Testis (tissue), 3 donors: ENCODE results near the gene DCUN1D1. TPM values are rescaled to one million over a fixed set of nuclear protein-coding genes. Genes with fewer than 3 reads are reported as not detected.

Source experiments
- DNase-seq: peaks from one replicate; pipeline ENCODE4 v3.0.0-alpha.2; 2019
- H3K27ac ChIP-seq, 2 donors: fragments of 200-600 bp; sonication (generic); one replicate each; pipeline ENCODE4 v1.5.1; 2019
- H3K27me3 ChIP-seq: fragments of 200-600 bp; sonication (generic); one replicate; pipeline ENCODE4 v1.5.1; 2019
- H3K36me3 ChIP-seq: fragments of 200-600 bp; sonication (generic); one replicate; pipeline ENCODE4 v1.5.1; 2017; ENCODE audit warnings: low read depth; ENCODE audit errors: missing control alignments
- H3K4me1 ChIP-seq: fragments of 200-600 bp; sonication (generic); one replicate; pipeline ENCODE4 v1.5.1; 2019
- H3K4me3 ChIP-seq, 2 donors: fragments of 200-600 bp; sonication (generic); one replicate each; pipeline ENCODE4 v1.5.1; 2017 to 2019
- H3K9me3 ChIP-seq: fragments of 200-600 bp; sonication (generic); one replicate; pipeline ENCODE4 v1.5.1; 2017
- CTCF ChIP-seq, 3 experiments: fragments of 450-650 bp in 2 of 3; fragments of 200-600 bp in 1 of 3; sonication (generic) in 1 of 3; IDR thresholded peaks; one replicate each; pipeline ENCODE4 v1.5.1; 2016 to 2019; ENCODE audit warnings: antibody characterized with exemption in 3 of 3, mild to moderate bottlenecking in 2 of 3, moderate library complexity in 1 of 3
- POLR2A ChIP-seq: fragments of 450-650 bp; IDR thresholded peaks from one replicate; pipeline ENCODE4 v1.6.1; 2017; ENCODE audit warnings: antibody characterized with exemption, mild to moderate bottlenecking, moderate library complexity
- WGBS, 2 donors: methylation state at CpG; one replicate each; pipeline ENCODE4 v1.1.5; 2018; 5-methylcytosine and 5-hydroxymethylcytosine counted together
- intact Hi-C: fragments of 100-400 bp; cut with DNase I; formaldehyde crosslinking; loops from one replicate; pipeline ENCODE4 v1.15.1; 2023; ENCODE audit warnings: low total_unique reads
- polyA plus RNA-seq: library from polyadenylated mRNA; stranded (reverse); fragments of 350-450 nt; fragmentation: Illumina TruSeq; extraction: RNeasy Lipid Tissue Mini Kit (QIAGEN cat#74804); gene quantifications from one replicate; pipeline ENCODE4 v1.2.3, GENCODE V29; 2014; ENCODE audit warnings: low read depth, low replicate concordance; ENCODE audit not compliant: insufficient read depth
- total RNA-seq, 2 donors: library from RNA; depleted of rRNA; stranded (reverse); fragments of >200 nt; gene quantifications; one replicate each; pipeline ENCODE4 v1.2.3, GENCODE V29; 2016

Gene DCUN1D1
- total and polyA plus RNA-seq, 3 donors from 2014 or later = 72.8 to 346 (median 270) TPM

DNA sequence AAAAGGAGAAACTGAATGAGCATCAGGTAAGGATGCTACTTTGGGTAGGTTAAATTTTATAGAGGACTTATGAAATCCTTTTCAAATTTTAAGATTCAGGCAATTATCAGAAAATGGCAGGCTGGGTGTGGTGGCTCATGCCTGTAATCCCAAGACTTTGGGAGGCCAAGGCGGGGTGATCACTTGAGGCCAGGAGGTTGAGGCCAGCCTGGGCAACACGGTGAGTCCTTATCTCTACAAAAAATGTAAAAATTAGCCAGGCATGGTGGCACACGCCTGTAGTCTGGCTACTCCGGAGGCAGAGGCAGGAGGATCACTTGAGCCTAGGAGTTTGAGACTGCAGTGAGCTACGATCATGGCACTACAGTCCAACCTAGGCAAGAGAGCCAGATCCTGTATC lies 23.1 kb downstream of the DCUN1D1 start:
- no peaks in the 10 kb centered on the region for H3K4me1 ChIP-seq
- WGBS, 2 donors = 88 to 95% methylated on average over 5 of the region's 5 CpGs
- H3K27ac ChIP-seq = no peak overlapping the region
- no peaks in the 10 kb centered on the region for H3K36me3 ChIP-seq
- H3K9me3 ChIP-seq = no peaks in the 10 kb centered on the region
- TF ChIP-seq CTCF (IDR thresholded peaks at IDR 0.05) (no peak), POLR2A (no peak)
- no peak overlapping the region for H3K4me3 ChIP-seq
- intact Hi-C loops = no loop called here
- DNase-seq = no peak
- H3K27me3 ChIP-seq = no peaks in the 10 kb centered on the region

- intact Hi-C loops = no loop called here
- TF ChIP-seq CTCF (IDR thresholded peaks at IDR 0.05) (no peak), POLR2A (no peak)
- H3K4me1 ChIP-seq = no peaks in the 10 kb centered on the region
- H3K9me3 ChIP-seq = no peaks in the 10 kb centered on the region
- H3K4me3 ChIP-seq = no peak overlapping the region
- 84 to 94% methylated on average over 9 of the region's 9 CpGs for WGBS, 2 donors
- H3K36me3 ChIP-seq = no peaks in the 10 kb centered on the region
- no peaks in the 10 kb centered on the region for H3K27me3 ChIP-seq
- no peak for DNase-seq
- H3K27ac ChIP-seq = no peak overlapping the region
These were observed 25.6 kb downstream of the DCUN1D1 start for GRCh38 chr3:182954553-182955235.

DNA sequence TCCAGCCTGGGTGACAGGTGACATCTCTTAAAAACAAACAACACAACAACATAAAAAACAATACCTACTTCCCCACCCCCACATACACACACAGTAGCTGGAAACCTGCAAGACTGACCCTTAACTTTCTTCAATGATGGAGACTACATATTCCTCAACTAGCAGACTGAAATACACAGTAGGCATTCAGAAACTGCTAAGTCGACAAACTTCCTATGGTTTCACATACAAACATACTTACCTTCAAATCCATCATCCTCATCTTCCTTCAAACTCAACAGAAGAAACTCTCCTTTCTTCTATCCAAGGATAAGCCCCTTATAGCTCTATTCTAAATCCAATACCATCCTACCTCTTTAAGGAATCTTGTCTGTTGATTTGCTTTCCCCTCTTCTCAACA lies 30.6 kb downstream of the DCUN1D1 start:
- DNase-seq = no peak
- Histone ChIP-seq H3K4me3 (no peak overlapping the region), H3K27me3 (no peaks in the 10 kb centered on the region), H3K36me3 (no peaks in the 10 kb centered on the region), H3K9me3 (no peaks in the 10 kb centered on the region), H3K27ac (no peak overlapping the region), H3K4me1 (no peaks in the 10 kb centered on the region)
- intact Hi-C loops = no loop called here
- WGBS, 2 donors = 77 to 94% methylated on average over 1 of the region's 1 CpG
- no peak for TF ChIP-seq POLR2A
- no peak for TF ChIP-seq CTCF (IDR thresholded peaks at IDR 0.05)

DNA sequence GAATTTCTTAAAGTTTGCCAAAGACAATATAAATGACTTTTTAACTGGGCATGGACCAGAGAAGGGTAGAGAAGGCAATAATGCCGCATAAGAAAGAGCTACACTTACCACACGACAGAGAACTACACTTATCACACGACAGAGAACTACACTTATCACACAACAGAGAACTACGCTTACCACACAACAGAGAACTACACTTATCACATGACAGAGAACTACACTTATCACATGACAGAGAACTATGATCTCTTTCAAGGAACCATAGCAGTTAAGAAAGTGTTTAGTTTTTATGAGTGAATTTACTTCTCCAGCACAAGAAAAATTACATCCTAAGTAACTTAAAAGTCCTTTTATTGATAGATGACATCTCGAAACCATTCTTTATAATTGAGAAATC lies 32.0 kb downstream of the DCUN1D1 start:
- TF ChIP-seq CTCF (IDR thresholded peaks at IDR 0.05) = no peak
- H3K4me3 ChIP-seq = no peak overlapping the region
- intact Hi-C loops = no loop called here
- H3K27ac ChIP-seq = no peak overlapping the region
- H3K4me1 ChIP-seq = no peaks in the 10 kb centered on the region
- no peaks in the 10 kb centered on the region for H3K27me3 ChIP-seq
- no peak for DNase-seq
- H3K36me3 ChIP-seq = no peaks in the 10 kb centered on the region
- 86 to 88% methylated on average over 5 of the region's 5 CpGs for WGBS, 2 donors
- no peaks in the 10 kb centered on the region for H3K9me3 ChIP-seq

DNA sequence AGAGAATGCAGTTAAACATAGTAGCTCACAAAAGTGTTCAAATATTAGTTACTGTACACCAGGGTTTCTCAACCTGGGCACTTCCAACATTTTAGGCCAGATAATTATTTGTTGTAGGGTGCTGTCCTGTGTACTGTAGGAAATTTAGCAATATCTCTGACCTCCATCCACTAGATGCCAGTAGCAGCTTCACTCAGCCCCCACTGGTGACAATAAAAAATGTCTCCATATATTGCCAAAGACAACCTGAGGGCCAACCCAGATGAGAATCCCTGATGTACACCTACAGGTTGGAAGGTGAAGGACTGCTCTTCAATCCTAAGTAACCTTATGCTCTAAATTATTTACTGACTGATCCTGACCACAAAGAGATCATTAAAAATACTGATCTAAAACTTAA lies 32.5 kb downstream of the DCUN1D1 start:
- Histone ChIP-seq H3K36me3 (no peaks in the 10 kb centered on the region), H3K9me3 (no peaks in the 10 kb centered on the region), H3K27me3 (no peaks in the 10 kb centered on the region), H3K27ac (no peak overlapping the region), H3K4me1 (no peaks in the 10 kb centered on the region), H3K4me3 (no peak overlapping the region)
- DNase-seq = no peak
- no peak for TF ChIP-seq POLR2A
- TF ChIP-seq CTCF (IDR thresholded peaks at IDR 0.05) = no peak
- intact Hi-C loops = no loop called here
